H9 (cell line): ENCODE data around the gene NAPB. TPM values are rescaled to one million over a fixed set of nuclear protein-coding genes. Genes with fewer than 3 reads are reported as not detected.

Source experiments
- DNase-seq: peaks from one replicate; pipeline ENCODE4 v3.0.0-alpha.2; 2017
- H2AFZ ChIP-seq: one replicate; pipeline ENCODE4 v1.6.1; 2013; ENCODE audit warnings: mild to moderate bottlenecking, low read length, control low read depth, moderate library complexity
- H2AK5ac ChIP-seq: 2 replicates; pipeline ENCODE4 v1.6.1; 2013; ENCODE audit warnings: low read length, control low read depth, mixed read lengths; ENCODE audit not compliant: insufficient read length
- H2BK120ac ChIP-seq: one replicate; pipeline ENCODE4 v1.6.1; 2013; ENCODE audit warnings: low read depth, mild to moderate bottlenecking, low read length, control low read depth, inconsistent platforms; ENCODE audit not compliant: poor library complexity, severe bottlenecking
- H2BK12ac ChIP-seq: 2 replicates; pipeline ENCODE4 v1.6.1; 2013; ENCODE audit warnings: low read length, control low read depth, mixed read lengths, low read depth; ENCODE audit not compliant: insufficient read length
- H2BK15ac ChIP-seq: 2 replicates; pipeline ENCODE4 v1.6.1; 2013; ENCODE audit warnings: low read depth, low read length, control low read depth
- H2BK20ac ChIP-seq: one replicate; pipeline ENCODE4 v1.6.1; 2013; ENCODE audit warnings: low read depth, mild to moderate bottlenecking, low read length, control low read depth, inconsistent platforms; ENCODE audit not compliant: poor library complexity, severe bottlenecking
- H2BK5ac ChIP-seq: 2 replicates; pipeline ENCODE4 v1.6.1; 2013; ENCODE audit warnings: low read length, control low read depth, mixed read lengths; ENCODE audit not compliant: insufficient read length
- H3K14ac ChIP-seq: 2 replicates; pipeline ENCODE4 v1.6.1; 2013; ENCODE audit warnings: low read length, control low read depth; ENCODE audit not compliant: insufficient read depth
- H3K18ac ChIP-seq: 2 replicates; pipeline ENCODE4 v1.6.1; 2013; ENCODE audit warnings: low read depth, mild to moderate bottlenecking, mixed read lengths, low read length, control low read depth; ENCODE audit not compliant: insufficient read length
- H3K23ac ChIP-seq: 2 replicates; pipeline ENCODE4 v1.6.1; 2013; ENCODE audit warnings: low read length, control low read depth, mixed read lengths, low read depth; ENCODE audit not compliant: insufficient read length
- H3K23me2 ChIP-seq: 2 replicates; pipeline ENCODE4 v1.6.1; 2013; ENCODE audit warnings: low read depth, mild to moderate bottlenecking, mixed read lengths, low read length, control low read depth; ENCODE audit not compliant: insufficient read length, poor library complexity, severe bottlenecking
- H3K27ac ChIP-seq: 2 replicates; pipeline ENCODE4 v1.5.1; 2013; ENCODE audit warnings: low read length, control low read depth, mixed read lengths, low read depth; ENCODE audit not compliant: insufficient read length
- H3K27me3 ChIP-seq: 2 replicates; pipeline ENCODE4 v1.6.1; 2013; ENCODE audit warnings: low read length, control low read depth, inconsistent platforms; ENCODE audit not compliant: insufficient read depth
- H3K4ac ChIP-seq: 2 replicates; pipeline ENCODE4 v1.6.1; 2013; ENCODE audit warnings: low read depth, mild to moderate bottlenecking, control low read depth, inconsistent platforms, low read length, moderate library complexity
- H3K4me1 ChIP-seq: 2 replicates; pipeline ENCODE4 v1.6.1; 2013; ENCODE audit warnings: low read length, control low read depth, inconsistent platforms; ENCODE audit not compliant: insufficient read depth
- H3K4me2 ChIP-seq: 2 replicates; pipeline ENCODE4 v1.6.1; 2013; ENCODE audit warnings: low read length, control low read depth, mixed read lengths; ENCODE audit not compliant: insufficient read length, insufficient read depth
- H3K56ac ChIP-seq: 2 replicates; pipeline ENCODE4 v1.6.1; 2013; ENCODE audit warnings: low read depth, mild to moderate bottlenecking, mixed read lengths, low read length, control low read depth; ENCODE audit not compliant: insufficient read length
- H3K79me1 ChIP-seq: 2 replicates; pipeline ENCODE4 v1.6.1; 2013; ENCODE audit warnings: low read depth, mild to moderate bottlenecking, moderate library complexity, low read length, control low read depth, inconsistent platforms; ENCODE audit not compliant: insufficient read depth, poor library complexity, severe bottlenecking
- H3K79me2 ChIP-seq: 2 replicates; pipeline ENCODE4 v1.6.1; 2013; ENCODE audit warnings: low read length, control low read depth, inconsistent platforms; ENCODE audit not compliant: insufficient read depth
- H3K9ac ChIP-seq: 2 replicates; pipeline ENCODE4 v1.6.1; 2013; ENCODE audit warnings: low read length, control low read depth, mixed read lengths; ENCODE audit not compliant: insufficient read length; ENCODE audit errors: extremely low read depth
- H3K9me3 ChIP-seq: one replicate; pipeline ENCODE4 v1.6.1; 2013; ENCODE audit warnings: low read depth, low read length, inconsistent platforms; ENCODE audit not compliant: control insufficient read depth
- H3T11ph ChIP-seq: one replicate; pipeline ENCODE4 v1.6.1; 2013; ENCODE audit warnings: mild to moderate bottlenecking, low read length, control low read depth, inconsistent platforms
- H4K20me1 ChIP-seq: one replicate; pipeline ENCODE4 v1.6.1; 2013; ENCODE audit not compliant: control insufficient read depth, insufficient read length, insufficient read depth
- H4K5ac ChIP-seq: 2 replicates; pipeline ENCODE4 v1.6.1; 2013; ENCODE audit warnings: low read depth, mild to moderate bottlenecking, mixed read lengths, low read length, control low read depth; ENCODE audit not compliant: insufficient read length
- H4K8ac ChIP-seq: replicated peaks from 2 replicates; pipeline ENCODE4 v1.6.1; 2013; ENCODE audit warnings: low read length, control low read depth, mixed read lengths, low read depth; ENCODE audit not compliant: insufficient read length
- H4K91ac ChIP-seq: 2 replicates; pipeline ENCODE4 v1.6.1; 2013; ENCODE audit warnings: low read depth, mild to moderate bottlenecking, moderate library complexity, mixed read lengths, low read length, control low read depth; ENCODE audit not compliant: insufficient read length
- H3K27ac Mint-ChIP-seq, 3 experiments: 2 replicates in 2 of 3; 3 replicates in 1 of 3; pipeline ENCODE4 v1.8.0; 2020 to 2021; ENCODE audit warnings: mixed read lengths in 3 of 3, mild to moderate bottlenecking in 1 of 3, moderate library complexity in 1 of 3
- H3K27me3 Mint-ChIP-seq: 2 replicates; pipeline ENCODE4 v1.8.0; 2021; ENCODE audit warnings: low read depth, mild to moderate bottlenecking, moderate library complexity, mixed read lengths
- H3K36me3 Mint-ChIP-seq, 3 experiments: 2 replicates in 2 of 3; 3 replicates in 1 of 3; pipeline ENCODE4 v1.8.0; 2020 to 2021; ENCODE audit warnings: low read depth in 3 of 3, mixed read lengths in 3 of 3; ENCODE audit not compliant: insufficient read depth in 1 of 3
- H3K4me1 Mint-ChIP-seq, 2 experiments: 2 replicates each; pipeline ENCODE4 v1.8.0; 2020; ENCODE audit warnings: mixed read lengths in 2 of 2
- H3K4me3 Mint-ChIP-seq, 2 experiments: 2 replicates in 1 of 2; 3 replicates in 1 of 2; pipeline ENCODE4 v1.8.0; 2020 to 2021; ENCODE audit warnings: mild to moderate bottlenecking in 2 of 2, mixed read lengths in 2 of 2, moderate library complexity in 1 of 2
- H3K9me3 Mint-ChIP-seq, 2 experiments: 2 replicates in 1 of 2; 3 replicates in 1 of 2; pipeline ENCODE4 v1.8.0; 2020; ENCODE audit warnings: mild to moderate bottlenecking in 2 of 2, mixed read lengths in 2 of 2, moderate library complexity in 1 of 2
- CTCF ChIP-seq: fragments of 200-600 bp; sonication (generic); conservative IDR thresholded peaks from 3 replicates; pipeline ENCODE4 v1.8.0; 2021; ENCODE audit warnings: antibody characterized with exemption, mild to moderate bottlenecking
- WGBS: extraction: QIAGEN DNeasy Blood & Tissue Kit; methylation state at CpG from one replicate; pipeline ENCODE4 v1.1.7; 2013; ENCODE audit warnings: missing lambda C conversion rate, low lambda C conversion rate, mixed read lengths; ENCODE audit not compliant: insufficient read length; ENCODE audit errors: extremely low coverage; 5-methylcytosine and 5-hydroxymethylcytosine counted together
- total RNA-seq: library from RNA; stranded (reverse); gene quantifications from 2 replicates; pipeline ENCODE4 v1.2.1, GENCODE V29; 2021

NAPB gene
- total RNA-seq, 1 experiment from 2014 or later = 10.4 TPM

- H3K9me3 ChIP-seq = no peaks in the 10 kb centered on the region
- no peak overlapping the region for H4K91ac ChIP-seq
- no peak overlapping the region for H3K27ac ChIP-seq
- H2BK15ac ChIP-seq = no peak overlapping the region
- H2BK12ac ChIP-seq = no peak overlapping the region
- DNase-seq = no peak
- no peak overlapping the region for H4K5ac ChIP-seq
- H3K4ac ChIP-seq = no peak overlapping the region
- H4K20me1 ChIP-seq = no peaks in the 10 kb centered on the region
- peaks cover 6 to 14% of the 10 kb centered on the region in 2 experiments; a peak in 3 of 4 replicates for H3K4me1 Mint-ChIP-seq
- no peaks in the 10 kb centered on the region for H3K9me3 Mint-ChIP-seq
- H3K23me2 ChIP-seq = no peaks in the 10 kb centered on the region
- H2BK5ac ChIP-seq = no peak overlapping the region
- no peak overlapping the region for H2BK20ac ChIP-seq
- H3K36me3 Mint-ChIP-seq = peaks cover 31 to 75% (median 58%) of the 10 kb centered on the region in 3 experiments
- no peak overlapping the region for H3K56ac ChIP-seq
- H3K27me3 ChIP-seq = no peaks in the 10 kb centered on the region
- H3K27me3 Mint-ChIP-seq = no peaks in the 10 kb centered on the region
- no peak overlapping the region for H3K23ac ChIP-seq
- H3K27ac Mint-ChIP-seq = peak overlapping the region in 1 of 3 experiments; percentile 32; a peak in 1 of 7 replicates
- H2BK120ac ChIP-seq = no peak overlapping the region
- H3K14ac ChIP-seq = no peak overlapping the region
- H3K4me1 ChIP-seq = no peaks in the 10 kb centered on the region; the same call in 1 of the 2 replicates
- no peak overlapping the region for H3K9ac ChIP-seq
- H3K18ac ChIP-seq = no peak overlapping the region
- peaks cover under 1% of the 10 kb centered on the region for H3K79me1 ChIP-seq
- no peak overlapping the region for H3T11ph ChIP-seq
- H3K4me2 ChIP-seq = no peak overlapping the region
- H3K79me2 ChIP-seq = peaks cover 3% of the 10 kb centered on the region; the same call in 1 of the 2 replicates
- no peak overlapping the region for H3K4me3 Mint-ChIP-seq
- no CpG with 5 or more reads among the region's 2 CpGs for WGBS
- no peak overlapping the region for H2AFZ ChIP-seq
- H4K8ac ChIP-seq = no peak overlapping the region
- TF ChIP-seq CTCF = no peak
- no peak overlapping the region for H2AK5ac ChIP-seq
Observed at GRCh38 chr20:23368316-23369071, 52.8 kb downstream of the NAPB start.
